Calu3 (cell line): ENCODE data around the gene AP3B1. TPM values are rescaled to one million over a fixed set of nuclear protein-coding genes. Genes with fewer than 3 reads are reported as not detected.

Source experiments
- BruUV-seq: library from RNA; stranded (reverse); fragments of 400-500 nt; replicated peaks from 2 replicates; lab custom pipeline; 2021; lab: Mats Ljungman, UMichigan
- CTCF ChIA-PET: fragments of 300-600 bp; sonication (Branson Sonifier 250); formaldehyde crosslinking; loops from one replicate; lab custom pipeline; 2022; ENCODE audit warnings: antibody characterized with exemption; lab: Charles Lee
- DNase-seq: peaks from one replicate; pipeline ENCODE4 v3.0.0; 2022
- H3K27ac Mint-ChIP-seq: one replicate; pipeline ENCODE4 v1.8.0; 2022; ENCODE audit warnings: mixed read lengths; ENCODE audit not compliant: unreplicated experiment
- H3K27me3 Mint-ChIP-seq: one replicate; pipeline ENCODE4 v1.8.0; 2022; ENCODE audit warnings: mixed read lengths; ENCODE audit not compliant: unreplicated experiment
- H3K36me3 Mint-ChIP-seq: one replicate; pipeline ENCODE4 v1.8.0; 2022; ENCODE audit warnings: mild to moderate bottlenecking, moderate library complexity, mixed read lengths; ENCODE audit not compliant: insufficient read depth, unreplicated experiment
- H3K4me1 Mint-ChIP-seq: one replicate; pipeline ENCODE4 v1.8.0; 2022; ENCODE audit warnings: mild to moderate bottlenecking, low read depth, mixed read lengths; ENCODE audit not compliant: unreplicated experiment
- H3K4me3 Mint-ChIP-seq: one replicate; pipeline ENCODE4 v1.8.0; 2022; ENCODE audit warnings: mild to moderate bottlenecking, low read depth, moderate library complexity, mixed read lengths; ENCODE audit not compliant: unreplicated experiment
- H3K9me3 Mint-ChIP-seq: one replicate; pipeline ENCODE4 v1.8.0; 2022; ENCODE audit warnings: low read depth, mixed read lengths; ENCODE audit not compliant: unreplicated experiment
- intact Hi-C: fragments of 100-400 bp; cut with micrococcal nuclease; formaldehyde crosslinking; loops from one replicate; pipeline ENCODE4 v1.10.0; 2022; ENCODE audit not compliant: unreplicated experiment
- total RNA-seq: library from RNA; stranded (reverse); gene quantifications from 2 replicates; pipeline ENCODE4 v1.2.3, GENCODE V29; 2022
- TF ChIP-seq, protein P1 (sequence below): fragments of 200-600 bp; IDR thresholded peaks from one replicate; pipeline ENCODE4 v1.8.0; 2022; ENCODE audit warnings: antibody characterized with exemption; ENCODE audit not compliant: unreplicated experiment

Gene AP3B1
- total RNA-seq, 1 experiment from 2014 or later: 66.9 TPM

DNA sequence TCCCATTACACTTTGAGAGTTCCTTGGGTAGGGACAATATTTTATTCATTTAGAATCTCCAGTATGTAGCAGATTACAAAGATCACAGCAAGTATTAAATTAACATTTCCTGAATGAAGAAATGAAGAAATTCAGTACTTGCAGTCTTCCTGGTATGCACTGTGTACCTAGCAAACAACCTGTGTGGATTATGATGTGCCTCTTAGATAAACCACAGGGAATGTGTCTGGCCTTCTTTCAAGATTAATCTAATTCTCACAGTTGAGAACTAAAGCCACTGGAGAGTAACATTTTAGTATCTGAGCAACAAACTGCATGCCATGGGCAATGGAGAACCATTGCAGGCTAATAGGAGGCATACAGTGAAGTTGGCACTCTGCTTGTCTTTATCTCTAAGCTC is 199.4 kb downstream of the AP3B1 start:
- CTCF ChIA-PET: no interaction called here
- no peaks in the 10 kb centered on the region for H3K27me3 Mint-ChIP-seq
- no peak for DNase-seq
- TF ChIP-seq, protein P1, sequence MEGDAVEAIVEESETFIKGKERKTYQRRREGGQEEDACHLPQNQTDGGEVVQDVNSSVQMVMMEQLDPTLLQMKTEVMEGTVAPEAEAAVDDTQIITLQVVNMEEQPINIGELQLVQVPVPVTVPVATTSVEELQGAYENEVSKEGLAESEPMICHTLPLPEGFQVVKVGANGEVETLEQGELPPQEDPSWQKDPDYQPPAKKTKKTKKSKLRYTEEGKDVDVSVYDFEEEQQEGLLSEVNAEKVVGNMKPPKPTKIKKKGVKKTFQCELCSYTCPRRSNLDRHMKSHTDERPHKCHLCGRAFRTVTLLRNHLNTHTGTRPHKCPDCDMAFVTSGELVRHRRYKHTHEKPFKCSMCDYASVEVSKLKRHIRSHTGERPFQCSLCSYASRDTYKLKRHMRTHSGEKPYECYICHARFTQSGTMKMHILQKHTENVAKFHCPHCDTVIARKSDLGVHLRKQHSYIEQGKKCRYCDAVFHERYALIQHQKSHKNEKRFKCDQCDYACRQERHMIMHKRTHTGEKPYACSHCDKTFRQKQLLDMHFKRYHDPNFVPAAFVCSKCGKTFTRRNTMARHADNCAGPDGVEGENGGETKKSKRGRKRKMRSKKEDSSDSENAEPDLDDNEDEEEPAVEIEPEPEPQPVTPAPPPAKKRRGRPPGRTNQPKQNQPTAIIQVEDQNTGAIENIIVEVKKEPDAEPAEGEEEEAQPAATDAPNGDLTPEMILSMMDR: no peak
- BruUV-seq: no TSS peak
- intact Hi-C loops: no loop called here
- H3K9me3 Mint-ChIP-seq: no peaks in the 10 kb centered on the region
- H3K4me1 Mint-ChIP-seq: no peaks in the 10 kb centered on the region
- peaks cover 4% of the 10 kb centered on the region for H3K36me3 Mint-ChIP-seq
- no peak overlapping the region for H3K27ac Mint-ChIP-seq
- H3K4me3 Mint-ChIP-seq: no peak overlapping the region

DNA sequence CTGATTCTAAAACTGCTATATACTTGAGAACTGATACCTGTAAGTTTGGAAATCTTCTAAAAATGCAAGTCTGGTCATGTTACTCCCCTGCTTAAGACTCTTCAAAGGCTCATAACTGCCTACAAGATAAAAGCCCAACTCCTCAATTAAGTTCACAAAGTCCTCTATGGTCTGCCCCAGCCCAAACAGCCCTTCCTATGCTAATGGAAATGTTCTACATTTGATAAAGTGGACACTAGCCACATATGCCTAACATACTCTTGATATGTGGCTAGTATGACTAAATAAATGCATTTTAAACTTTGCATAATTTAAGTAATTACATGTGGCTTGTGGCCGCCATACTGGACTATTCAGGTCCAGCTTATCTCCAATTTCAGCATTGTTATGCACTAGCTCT is 204.5 kb downstream of the AP3B1 start:
- no peak overlapping the region for H3K27ac Mint-ChIP-seq
- no peaks in the 10 kb centered on the region for H3K9me3 Mint-ChIP-seq
- BruUV-seq: no TSS peak
- H3K4me3 Mint-ChIP-seq: no peak overlapping the region
- CTCF ChIA-PET: no interaction called here
- DNase-seq: no peak
- H3K27me3 Mint-ChIP-seq: no peaks in the 10 kb centered on the region
- no peaks in the 10 kb centered on the region for H3K4me1 Mint-ChIP-seq
- H3K36me3 Mint-ChIP-seq: no peaks in the 10 kb centered on the region
- intact Hi-C loops: no loop called here
- TF ChIP-seq, protein P1: no peak

DNA sequence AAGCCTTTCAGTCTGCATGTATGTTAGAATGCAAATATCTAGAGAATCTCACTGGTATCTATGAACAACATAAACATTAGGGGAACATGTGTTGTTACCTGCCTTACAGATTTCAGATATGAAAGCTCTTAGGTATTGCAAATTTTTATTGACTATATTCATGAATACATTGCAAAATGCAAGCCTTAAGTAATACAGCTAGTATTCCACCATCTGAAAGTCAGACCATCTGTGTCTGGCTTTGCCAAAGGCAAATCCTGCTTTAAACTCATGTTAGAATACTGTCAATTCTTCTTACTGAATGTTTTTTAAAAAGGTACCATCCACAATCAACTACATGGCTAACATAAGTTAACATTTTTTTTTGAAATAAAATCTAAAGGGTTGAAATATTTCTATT is 215.6 kb downstream of the AP3B1 start:
- BruUV-seq: no TSS peak
- intact Hi-C loops: no loop called here
- Mint-ChIP-seq H3K36me3 (no peaks in the 10 kb centered on the region), H3K4me1 (peaks cover 20% of the 10 kb centered on the region), H3K9me3 (peaks cover 4% of the 10 kb centered on the region), H3K27me3 (no peaks in the 10 kb centered on the region), H3K4me3 (no peak overlapping the region), H3K27ac (no peak overlapping the region)
- DNase-seq: no peak
- CTCF ChIA-PET: no interaction called here
- TF ChIP-seq, protein P1: no peak

DNA sequence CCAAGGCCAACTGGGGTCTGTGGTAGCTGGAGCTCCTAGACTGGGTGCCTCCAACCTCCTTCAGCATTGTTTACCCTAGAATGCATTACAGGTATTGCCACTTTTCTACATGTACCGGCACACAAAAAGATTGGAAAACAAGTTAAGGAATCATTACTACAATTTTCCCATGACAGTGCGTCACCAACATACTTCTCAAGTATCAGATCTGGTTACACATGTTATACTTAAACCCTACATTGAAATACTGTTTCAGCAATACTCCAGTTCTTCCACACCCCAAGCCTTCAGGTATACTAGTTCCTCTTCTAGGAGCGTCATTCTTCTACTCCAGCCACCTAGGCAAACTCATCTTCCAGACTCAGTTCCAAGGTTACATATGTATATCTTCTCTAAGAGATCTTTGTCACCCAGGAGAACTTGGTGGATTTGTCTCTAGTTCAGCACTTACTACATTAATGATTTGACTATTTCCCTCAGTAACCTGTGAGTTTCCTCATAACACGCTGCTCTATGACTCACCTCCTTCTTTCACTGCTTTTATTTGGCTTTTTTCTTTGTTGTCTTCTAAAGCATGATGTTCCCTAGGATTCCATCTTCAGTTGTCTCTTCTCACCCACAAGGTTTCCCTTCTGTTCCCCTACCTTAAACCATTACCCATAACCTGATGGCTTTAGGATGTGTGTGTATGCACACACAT is 217.0 kb downstream of the AP3B1 start:
- Mint-ChIP-seq H3K27me3 (no peaks in the 10 kb centered on the region), H3K4me3 (no peak overlapping the region), H3K36me3 (no peaks in the 10 kb centered on the region), H3K27ac (no peak overlapping the region), H3K4me1 (peaks cover 20% of the 10 kb centered on the region), H3K9me3 (peaks cover 4% of the 10 kb centered on the region)
- no peak for DNase-seq
- intact Hi-C loops: no loop called here
- TF ChIP-seq, protein P1: no peak
- CTCF ChIA-PET: no interaction called here
- no TSS peak for BruUV-seq
